ENCODE data around the gene SLC20A1.

GRCh38 chr2:112688086-112688880 is 42.5 kb downstream of the SLC20A1 start:
- no peak for TF ChIP-seq CTCF (IDR thresholded peaks at IDR 0.05)
- no peak for TF ChIP-seq POLR2A (IDR thresholded peaks at IDR 0.05)
- no peak for TF ChIP-seq EP300 (IDR thresholded peaks at IDR 0.05; ENCODE audit: low read depth)
- no peak for TF ChIP-seq POLR2AphosphoS5 (IDR thresholded peaks at IDR 0.05)
